Heart left ventricle (tissue), 13 donors: Measurements from ENCODE around the gene ASCC3.

Experiments used
- CTCF ChIP-seq, 12 donors: fragments of 200-600 bp; sonication (generic) in 4 of 12; IDR thresholded peaks; one replicate each; pipeline versions ENCODE4 v1.5.0 to v1.8.0; 2018 to 2022; ENCODE audit warnings: antibody characterized with exemption in 12 of 12, mild to moderate bottlenecking in 5 of 12
- POLR2A ChIP-seq, 2 donors: fragments of 450-650 bp; IDR thresholded peaks; one replicate each; pipeline ENCODE4 v1.6.1; 2017; ENCODE audit warnings: antibody characterized with exemption in 2 of 2, mild to moderate bottlenecking in 2 of 2, moderate library complexity in 2 of 2
- donor health status: ischemic (EF 13 %, LVEDD 7.1; RV severe dilation, severe dysfunction).
- donor health status: DM: no; HTN: yes; CAD: no.
- donor health status: DM: no; HTN: no; CAD: no.
- donor health status: ischemic (EF 25% LVEDD 6.9; RV normal size, moderate dysfunction).
- donor health status: ischemic (EF 25% LVEDD 5.7; RV mildly dilated, moderate dysfunction).
- donor health status: ischemic (EF 35%, LVEDD 5.7; RV mildly dilated, moderate dysfunction).
- donor health status: nonischemic (EF 11% LVEDD 7.7; RV severe dilation, severe dysfunction).
- donor health status: DM: yes; HTN: yes; CAD: no.
- donor health status: PGD.
- donor health status: ischemic (EF 29% LVEDD 5.4; RV normal size, mild dysfunction).
- donor health status: nonischemic (EF 23%, LVEDD 6.1; RV moderate dilation, normal function).

- TF ChIP-seq CTCF (IDR thresholded peaks at IDR 0.05) (peak in 8 of 12 donors; percentile 22 to 51 (median 42)), POLR2A (IDR thresholded peaks at IDR 0.05) (no peak)
Observed at GRCh38 chr6:100657678-100658330, 223.3 kb downstream of the ASCC3 start.
